Endodermal cell (in vitro differentiated cells): ENCODE data around the gene CCDC106. TPM values are rescaled to one million over a fixed set of nuclear protein-coding genes. Genes with fewer than 3 reads are reported as not detected.

ENCODE experiments used
- DNase-seq: peaks from one replicate; pipeline ENCODE4 v3.0.0-alpha.2; 2017
- H3K27ac ChIP-seq: 2 replicates; pipeline ENCODE4 v1.5.1; 2013; ENCODE audit warnings: mild to moderate bottlenecking, low read depth, low read length, moderate library complexity
- H3K27me3 ChIP-seq: 2 replicates; pipeline ENCODE4 v1.6.1; 2013; ENCODE audit warnings: mild to moderate bottlenecking, low read length, moderate library complexity; ENCODE audit not compliant: insufficient read depth, control insufficient read depth, poor library complexity, severe bottlenecking
- H3K36me3 ChIP-seq: 2 replicates; pipeline ENCODE4 v1.7.0; 2013; ENCODE audit warnings: mild to moderate bottlenecking, low read length, moderate library complexity; ENCODE audit not compliant: control insufficient read depth, insufficient read depth
- H3K4me1 ChIP-seq: one replicate; pipeline ENCODE4 v1.7.0; 2013; ENCODE audit warnings: low read length; ENCODE audit not compliant: control insufficient read depth, insufficient read depth
- H3K4me3 ChIP-seq: 2 replicates; pipeline ENCODE4 v1.5.1; 2013; ENCODE audit warnings: mild to moderate bottlenecking, low read length, moderate library complexity
- H3K9ac ChIP-seq: 2 replicates; pipeline ENCODE4 v1.6.1; 2013; ENCODE audit warnings: mild to moderate bottlenecking, low read length, moderate library complexity; ENCODE audit not compliant: poor library complexity, severe bottlenecking; ENCODE audit errors: extremely low read depth
- H3K9me3 ChIP-seq: 2 replicates; pipeline ENCODE4 v1.6.1; 2013; ENCODE audit warnings: mild to moderate bottlenecking, low read length, moderate library complexity; ENCODE audit not compliant: control insufficient read depth
- H3K27ac Mint-ChIP-seq: 2 replicates; pipeline ENCODE4 v1.8.0; 2020; ENCODE audit warnings: mixed read lengths
- H3K27me3 Mint-ChIP-seq: 2 replicates; pipeline ENCODE4 v1.8.0; 2021; ENCODE audit warnings: mild to moderate bottlenecking, mixed read lengths; ENCODE audit not compliant: insufficient read depth
- H3K36me3 Mint-ChIP-seq: 2 replicates; pipeline ENCODE4 v1.8.0; 2020; ENCODE audit warnings: low read depth, mixed read lengths
- H3K4me1 Mint-ChIP-seq: 2 replicates; pipeline ENCODE4 v1.8.0; 2020; ENCODE audit warnings: mixed read lengths
- H3K4me3 Mint-ChIP-seq: 2 replicates; pipeline ENCODE4 v1.8.0; 2020; ENCODE audit warnings: mild to moderate bottlenecking, moderate library complexity, mixed read lengths
- H3K9me3 Mint-ChIP-seq: 2 replicates; pipeline ENCODE4 v1.8.0; 2020; ENCODE audit warnings: mild to moderate bottlenecking, mixed read lengths
- CTCF ChIP-seq: fragments of 200-600 bp; sonication (generic); conservative IDR thresholded peaks from 2 replicates; pipeline ENCODE4 v1.5.0; 2021; ENCODE audit warnings: antibody characterized with exemption, mild to moderate bottlenecking
- WGBS, 2 experiments: methylation state at CpG; one replicate each; pipeline versions ENCODE4 v1.1.5 to v1.1.7; 2013; ENCODE audit warnings: missing lambda C conversion rate in 2 of 2, mixed read lengths in 1 of 2; ENCODE audit not compliant: insufficient coverage in 1 of 2, insufficient read length in 1 of 2; 5-methylcytosine and 5-hydroxymethylcytosine counted together
- total RNA-seq, 2 donors: library from RNA; stranded (reverse); fragmentation: NEBNext Ultra II Directional in 1 of 2; extraction: Animal tissue kit (Norgen Biotek cat#: 25700) in 1 of 2; gene quantifications; 2 replicates in 1 of 2; 3 replicates in 1 of 2; pipeline ENCODE4 v1.2.1, GENCODE V29; 2021

CCDC106 gene
- total RNA-seq, 2 donors from 2014 or later, result 18.0 to 24.9 TPM

- Histone ChIP-seq H3K27ac (no peak overlapping the region), H3K27me3 (no peaks in the 10 kb centered on the region), H3K4me1 (no peaks in the 10 kb centered on the region), H3K36me3 (peaks cover 4% of the 10 kb centered on the region), H3K9ac (no peak overlapping the region), H3K4me3 (no peak overlapping the region), H3K9me3 (no peaks in the 10 kb centered on the region)
- peak; percentile 71 for TF ChIP-seq CTCF
- Mint-ChIP-seq H3K4me1 (peaks cover 32% of the 10 kb centered on the region), H3K27me3 (no peaks in the 10 kb centered on the region), H3K27ac (no peak overlapping the region), H3K4me3 (no peak overlapping the region), H3K9me3 (peaks cover 5% of the 10 kb centered on the region), H3K36me3 (peaks cover 19% of the 10 kb centered on the region)
- peak; percentile 81 for DNase-seq
- WGBS, 2 experiments, result 86 to 91% methylated on average over 5 to 6 of the region's 6 CpGs
These were observed 9.1 kb upstream of the CCDC106 start for GRCh38 chr19:55638864-55639359.

GRCh38 chr19:55640043-55640576 lies 7.9 kb upstream of the CCDC106 start:
- 81 to 85% methylated on average over 19 to 38 of the region's 38 CpGs for WGBS, 2 experiments
- H3K27ac ChIP-seq, result peak overlapping the region; percentile 3
- peaks cover 7% of the 10 kb centered on the region for H3K4me1 ChIP-seq
- H3K9me3 ChIP-seq, result no peaks in the 10 kb centered on the region
- peak overlapping the region; percentile 83 for H3K27ac Mint-ChIP-seq
- H3K27me3 Mint-ChIP-seq, result no peaks in the 10 kb centered on the region
- no peaks in the 10 kb centered on the region for H3K27me3 ChIP-seq
- peak overlapping the region; percentile 90 for H3K4me3 Mint-ChIP-seq
- peak overlapping the region; percentile 71 for H3K4me3 ChIP-seq
- peak; percentile 87 for DNase-seq
- H3K9ac ChIP-seq, result peak overlapping the region; percentile 55
- TF ChIP-seq CTCF, result no peak
- H3K36me3 ChIP-seq, result peaks cover 7% of the 10 kb centered on the region
- peaks cover 5% of the 10 kb centered on the region for H3K9me3 Mint-ChIP-seq
- peaks cover 27% of the 10 kb centered on the region for H3K4me1 Mint-ChIP-seq
- peaks cover 21% of the 10 kb centered on the region for H3K36me3 Mint-ChIP-seq

- TF ChIP-seq CTCF, result no peak
- Histone ChIP-seq H3K4me3 (peak within 1 kb of the TSS; percentile 92), H3K4me1 (peaks cover 7% of the 10 kb centered on the region), H3K9me3 (no peaks in the 10 kb centered on the region), H3K27ac (peak within 1 kb of the TSS; percentile 3), H3K9ac (peak within 1 kb of the TSS; percentile 55), H3K27me3 (no peaks in the 10 kb centered on the region), H3K36me3 (peaks cover 14% of the 10 kb centered on the region)
- DNase-seq, result peak; percentile 86
- Mint-ChIP-seq H3K27ac (peak within 1 kb of the TSS; percentile 83), H3K4me3 (peak within 1 kb of the TSS; percentile 90), H3K4me1 (peaks cover 21% of the 10 kb centered on the region), H3K36me3 (peaks cover 28% of the 10 kb centered on the region), H3K9me3 (peaks cover 5% of the 10 kb centered on the region), H3K27me3 (no peaks in the 10 kb centered on the region)
- 3 to 7% methylated on average over 16 to 89 of the region's 89 CpGs for WGBS, 2 experiments
These were observed 7.2 kb upstream of the CCDC106 start, which contains the start of gene ZNF580 for GRCh38 chr19:55640577-55641425. ZNF580 (plus strand) TSS chr19:55641002; CDS start chr19:55642509, 1,507 bp downstream.
